ENCODE results near the gene FSTL1. TPM values are rescaled to one million over a fixed set of nuclear protein-coding genes. Genes with fewer than 3 reads are reported as not detected.
A peak's percentile ranks its signal among the peaks of the same experiment; 100 is the strongest.

The FSTL1 gene
- total RNA-seq, 4 donors from 2014 or later, result 532 to 861 (median 705) TPM

GRCh38 chr3:120473896-120474675 lies 23.3 kb upstream of the FSTL1 start:
- TF ChIP-seq CTCF (IDR thresholded peaks at IDR 0.05), result no peak
- DNase-seq (ENCODE audit: low spot score) (no peak), ATAC-seq (ENCODE audit: low FRiP score) (no peak)

DNA sequence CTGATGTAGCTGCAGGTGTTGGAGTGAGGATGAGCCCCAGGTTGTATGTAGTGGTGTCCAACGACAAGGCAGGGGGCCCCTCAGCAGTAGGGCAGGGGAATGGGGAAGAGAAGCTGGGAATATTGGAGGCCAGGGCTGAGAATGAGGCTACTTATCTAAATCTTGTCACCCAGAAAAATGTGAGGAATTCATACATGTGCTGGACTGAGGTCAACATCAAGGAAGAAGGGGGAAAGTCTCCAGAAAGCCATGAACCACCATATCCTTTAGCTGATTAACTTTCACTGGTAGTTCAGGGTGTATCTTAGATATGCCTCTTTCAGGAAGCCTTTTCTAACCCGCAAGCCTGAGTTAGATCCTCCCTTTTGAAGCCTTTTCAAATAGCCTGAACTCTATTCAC lies 22.6 kb upstream of the FSTL1 start:
- DNase-seq (ENCODE audit: low spot score), result no peak
- ATAC-seq (ENCODE audit: low FRiP score), result no peak
- no peak for TF ChIP-seq CTCF (IDR thresholded peaks at IDR 0.05)

- TF ChIP-seq CTCF (IDR thresholded peaks at IDR 0.05), result no peak
- DNase-seq (ENCODE audit: low spot score) (no peak), ATAC-seq (ENCODE audit: low FRiP score) (no peak)
Measured at GRCh38 chr3:120472121-120472844, 21.5 kb upstream of the FSTL1 start.

DNA sequence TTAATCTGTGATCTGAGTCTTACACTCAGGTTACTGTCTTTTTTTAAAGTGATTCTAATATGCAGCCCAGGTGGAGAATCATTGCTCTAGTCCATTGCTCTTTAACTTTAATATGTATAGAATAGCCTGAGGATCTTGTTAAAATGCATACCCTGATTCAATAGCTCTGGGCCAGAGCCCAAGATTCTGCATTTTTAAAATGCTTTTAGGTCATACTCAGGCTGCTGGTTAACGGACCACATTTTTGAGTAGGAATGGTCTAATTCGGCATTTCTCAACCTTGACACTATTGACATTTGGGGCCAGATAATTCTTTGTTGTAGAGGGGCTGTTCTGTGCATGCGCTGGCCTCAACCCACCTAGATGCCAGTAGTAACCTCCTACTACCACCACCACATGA lies 20.9 kb upstream of the FSTL1 start:
- no peak for TF ChIP-seq CTCF (IDR thresholded peaks at IDR 0.05)
- DNase-seq (ENCODE audit: low spot score) (no peak), ATAC-seq (ENCODE audit: low FRiP score) (no peak)

DNA sequence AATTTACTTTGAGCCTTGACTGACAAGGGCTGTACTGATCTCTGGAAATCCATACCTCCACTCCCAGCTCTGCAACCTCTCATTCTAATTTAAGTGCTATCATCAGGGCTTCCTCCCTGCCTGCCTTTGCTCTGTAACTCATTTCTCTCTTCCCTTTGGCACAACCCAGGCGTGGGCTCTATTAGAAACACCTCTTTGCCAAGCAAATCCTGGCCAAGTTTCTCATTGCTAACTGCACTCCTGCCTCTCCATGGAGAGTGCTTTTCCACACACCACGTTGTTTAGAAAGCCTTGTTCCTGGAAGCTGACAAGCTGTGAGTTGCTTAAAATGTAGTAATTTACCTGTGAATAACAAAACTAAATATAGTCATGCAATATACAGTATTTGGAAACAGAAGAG lies 20.1 kb upstream of the FSTL1 start:
- no peak for TF ChIP-seq CTCF (IDR thresholded peaks at IDR 0.05)
- DNase-seq (ENCODE audit: low spot score) (no peak), ATAC-seq (ENCODE audit: low FRiP score) (peak; percentile 90)

DNA sequence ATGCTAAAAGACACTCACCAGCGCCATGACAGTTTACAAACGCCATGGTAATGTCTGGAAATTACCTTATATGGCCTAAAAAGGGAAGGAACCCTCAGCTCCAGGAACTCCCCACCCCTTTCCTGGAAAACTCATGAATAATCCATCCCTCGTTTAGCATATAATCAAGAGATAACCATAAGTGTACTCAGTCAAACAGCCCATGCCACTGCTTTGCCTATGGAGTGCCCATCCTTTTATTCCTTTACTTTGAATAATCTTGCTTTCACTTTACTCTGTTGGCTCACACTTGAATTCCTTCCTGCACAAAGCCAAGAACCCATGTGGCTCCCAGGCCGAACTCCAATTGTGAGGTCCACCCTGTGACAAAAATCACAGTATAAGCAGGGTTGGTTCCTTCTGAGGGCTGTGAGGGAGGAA lies 19.1 kb upstream of the FSTL1 start:
- TF ChIP-seq CTCF (IDR thresholded peaks at IDR 0.05), result no peak
- no peak for ATAC-seq (ENCODE audit: low FRiP score)
- DNase-seq (ENCODE audit: low spot score), result no peak

GRCh38 chr3:120469440-120469839 lies 18.6 kb upstream of the FSTL1 start:
- ATAC-seq (ENCODE audit: low FRiP score), result peak; percentile 46
- no peak for DNase-seq (ENCODE audit: low spot score)
- TF ChIP-seq CTCF (IDR thresholded peaks at IDR 0.05), result no peak

Data from omental fat pad (tissue), 4 donors.